GM12878 (cell line): ENCODE measurements around the gene CAMLG. TPM values are rescaled to one million over a fixed set of nuclear protein-coding genes. Genes with fewer than 3 reads are reported as not detected.

Source experiments
- ATAC-seq: fragments of 200-7000 bp; cut with Tn5 transposase; 3 replicates; pipeline ENCODE4 v1.9.1; 2020; ENCODE audit warnings: mild to moderate bottlenecking, moderate library complexity
- BruUV-seq: library from RNA; stranded (reverse); fragments of 400-500 nt; replicated peaks from 2 replicates; lab custom pipeline; 2021; lab: Mats Ljungman, UMichigan
- CTCF ChIA-PET: fragments of 300-600 bp; sonication (Branson Sonifier 250); formaldehyde crosslinking; extraction: SDS; loops from one replicate; lab custom pipeline; 2021; ENCODE audit warnings: inconsistent platforms; lab: Yijun Ruan, JAX
- POLR2A ChIA-PET: fragments of 350-600 bp; formaldehyde crosslinking; extraction: SDS; loops from one replicate; lab custom pipeline; 2021; ENCODE audit warnings: inconsistent platforms; lab: Charles Lee
- RAD21 ChIA-PET: fragments of 300-600 bp; sonication (Branson Sonifier 250); formaldehyde crosslinking; loops from one replicate; lab custom pipeline; 2023; ENCODE audit warnings: antibody characterized with exemption; ENCODE audit not compliant: unreplicated experiment; lab: Charles Lee
- SMC1A ChIA-PET: fragments of 300-600 bp; sonication (Branson Sonifier 250); formaldehyde crosslinking; loops from one replicate; lab custom pipeline; 2023; ENCODE audit not compliant: unreplicated experiment, uncharacterized antibody; lab: Charles Lee
- DNase-seq: peaks from one replicate; pipeline ENCODE4 v3.0.0-alpha.2; 2011; ENCODE audit warnings: low read depth, low spot score
- FAIRE-seq: peaks from 3 replicates; lab custom pipeline; 2011; peaks lifted over from hg19 to GRCh38; lab: Jason Lieb, UNC
- H2AFZ ChIP-seq: 2 replicates; pipeline ENCODE4 v1.6.0; 2011; ENCODE audit warnings: low read depth, low read length, control low read depth; ENCODE audit not compliant: control insufficient read depth
- H3K27ac ChIP-seq: 2 replicates; pipeline ENCODE4 v1.5.1; 2011; ENCODE audit warnings: control low read depth; ENCODE audit not compliant: control insufficient read depth, insufficient read depth
- H3K27me3 ChIP-seq, 2 experiments: replicated peaks in 1 of 2; 2 replicates each; pipeline versions ENCODE4 v1.6.0 to v1.6.1; 2011; ENCODE audit warnings: low read length in 1 of 2; ENCODE audit not compliant: control insufficient read depth in 2 of 2, insufficient read depth in 2 of 2
- H3K36me3 ChIP-seq, 2 experiments: 2 replicates each; pipeline ENCODE4 v1.5.1; 2011; ENCODE audit warnings: low read length in 1 of 2; ENCODE audit not compliant: control insufficient read depth in 2 of 2, insufficient read depth in 2 of 2
- H3K4me1 ChIP-seq: 2 replicates; pipeline ENCODE4 v1.6.1; 2011; ENCODE audit warnings: mild to moderate bottlenecking, low read length, moderate library complexity, mixed read lengths; ENCODE audit not compliant: control insufficient read depth, insufficient read depth
- H3K4me2 ChIP-seq: 2 replicates; pipeline ENCODE4 v1.6.0; 2011; ENCODE audit warnings: control low read depth; ENCODE audit not compliant: control insufficient read depth, insufficient read depth
- H3K4me3 ChIP-seq: fragments of 200-600 bp; sonication (generic); 2 replicates; pipeline ENCODE4 v1.5.1; 2016
- H3K79me2 ChIP-seq: 2 replicates; pipeline ENCODE4 v1.6.0; 2011; ENCODE audit warnings: low read length; ENCODE audit not compliant: control insufficient read depth, insufficient read depth
- H3K9ac ChIP-seq: 2 replicates; pipeline ENCODE4 v1.8.0; 2011; ENCODE audit warnings: low read length, control low read depth, mixed read lengths; ENCODE audit not compliant: control insufficient read depth, insufficient read depth
- H3K9me3 ChIP-seq: replicated peaks from 3 replicates; pipeline ENCODE4 v1.5.1; 2011; ENCODE audit warnings: mild to moderate bottlenecking, low read length; ENCODE audit not compliant: control insufficient read depth, insufficient read depth
- H4K20me1 ChIP-seq: 2 replicates; pipeline ENCODE4 v1.6.0; 2011; ENCODE audit not compliant: control insufficient read depth, insufficient read depth
- CBX3 ChIP-seq: fragments of 200-600 bp; sonication (generic); IDR thresholded peaks from 2 replicates; pipeline ENCODE4 v1.6.1; 2016; ENCODE audit warnings: low read depth, borderline replicate concordance
- CBX5 ChIP-seq: sonication (generic); IDR thresholded peaks from 2 replicates; pipeline ENCODE4 v1.6.1; 2016; ENCODE audit warnings: low read depth, moderate library complexity, mild to moderate bottlenecking, inconsistent platforms
- EZH2 ChIP-seq: IDR thresholded peaks from 2 replicates; pipeline ENCODE4 v1.6.1; 2012; ENCODE audit warnings: low read depth, mild to moderate bottlenecking, control low read depth, inconsistent platforms, low read length, borderline replicate concordance; ENCODE audit not compliant: control insufficient read depth
- KDM1A ChIP-seq: fragments of 200-600 bp; sonication (generic); IDR thresholded peaks from 2 replicates; pipeline ENCODE4 v1.6.1; 2016; ENCODE audit warnings: borderline replicate concordance
- NR2C1 ChIP-seq: fragments of 450-650 bp; IDR thresholded peaks from 2 replicates; pipeline ENCODE4 v1.6.1; 2017; ENCODE audit warnings: antibody characterized with exemption, mild to moderate bottlenecking, moderate library complexity
- NR2F1 ChIP-seq: fragments of 450-650 bp; conservative IDR thresholded peaks from 2 replicates; pipeline ENCODE4 v1.6.1; 2017; ENCODE audit warnings: mild to moderate bottlenecking
- REST ChIP-seq: IDR thresholded peaks from 2 replicates; pipeline ENCODE4 v1.6.1; 2012; ENCODE audit warnings: mild to moderate bottlenecking, low read depth, low read length
- ZBED1 ChIP-seq: IDR thresholded peaks from 2 replicates; pipeline ENCODE4 v1.6.1; 2016; ENCODE audit warnings: borderline replicate concordance
- ZBTB40 ChIP-seq: fragments of 450-650 bp; IDR thresholded peaks from 2 replicates; pipeline ENCODE4 v1.6.1; 2016; ENCODE audit warnings: mild to moderate bottlenecking, moderate library complexity, borderline replicate concordance
- ZNF622 ChIP-seq: fragments of 450-650 bp; IDR thresholded peaks from 2 replicates; pipeline ENCODE4 v1.6.1; 2017; ENCODE audit warnings: mild to moderate bottlenecking, inconsistent platforms
- WGBS: methylation state at CpG from one replicate; pipeline ENCODE4 v1.1.6; 2016; ENCODE audit warnings: low lambda C conversion rate; ENCODE audit not compliant: insufficient replicate concordance, insufficient coverage; ENCODE audit errors: missing lambda C conversion rate; 5-methylcytosine and 5-hydroxymethylcytosine counted together
- in situ Hi-C: fragments of 300-500 bp; cut with MboI; formaldehyde crosslinking; loops from 9 replicates; pipeline ENCODE4 v1.14.3; 2018; ENCODE audit warnings: mixed read lengths
- intact Hi-C: fragments of 100-400 bp; cut with micrococcal nuclease; formaldehyde crosslinking; loops from one replicate; pipeline ENCODE4 v1.14.2; 2022; ENCODE audit not compliant: unreplicated experiment
- polyA plus RNA-seq, 11 experiments: library from polyadenylated mRNA; depleted of rRNA in 4 of 11; unstranded in 6 of 11; stranded (reverse) in 5 of 11; fragments of >200 nt; fragmentation: Nextera tagmentation in 4 of 11; fragmentation: Illumina TruSeq in 1 of 11; extraction: Ambion mirVana in 4 of 11; extraction: Trizol in 1 of 11; gene quantifications; 1 replicate in 1 of 11; 2 replicates in 10 of 11; pipeline versions ENCODE4 v1.2.1 to v1.2.3, GENCODE V29; 2011 to 2016; ENCODE audit warnings: inconsistent platforms in 2 of 11, missing spikeins in 2 of 11, low read depth in 1 of 11
- total RNA-seq, 4 experiments: library from RNA; depleted of rRNA in 3 of 4; stranded (reverse); fragments of >200 nt in 3 of 4; fragmentation: Illumina TruSeq in 1 of 4; extraction: Trizol in 1 of 4; gene quantifications; 2 replicates each; pipeline versions ENCODE4 v1.2.1 to v1.2.3, GENCODE V29; 2013 to 2021

CAMLG gene
- total and polyA plus RNA-seq, 10 of the 15 experiments (the other 5 are each of a cell fraction or from before 2014, with no cell fraction given), result 18.5 to 51.7 (median 25.5) TPM

- Histone ChIP-seq H3K9ac (no peak overlapping the region), H4K20me1 (no peaks in the 10 kb centered on the region), H3K27ac (no peak overlapping the region), H2AFZ (no peak overlapping the region), H3K9me3 (no peaks in the 10 kb centered on the region), H3K4me2 (no peak overlapping the region; the same call in 1 of the 2 replicates), H3K4me1 (no peaks in the 10 kb centered on the region), H3K79me2 (peaks cover 29% of the 10 kb centered on the region), H3K27me3 (no peaks in the 10 kb centered on the region), H3K4me3 (no peak overlapping the region), H3K36me3 (no peaks in the 10 kb centered on the region; a peak in 1 of 4 replicates)
- DNase-seq, result no peak
- POLR2A ChIA-PET, result interaction anchor here (0.6 kb wide), 1 partner anchor 135 kb away, joined by 5 read pairs; no protein-coding TSS in a partner anchor
- no peak for FAIRE-seq
- CTCF ChIA-PET, result interaction anchor here (5.3 kb wide), 1 partner anchor 15 kb away, joined by 71 read pairs; the partner anchor contains the start of gene DDX46
- RAD21 ChIA-PET, result no interaction called here
- WGBS, result 98% methylated on average over 2 of the region's 2 CpGs
- no TSS peak for BruUV-seq
- SMC1A ChIA-PET, result interaction anchor here (0.7 kb wide), 1 partner anchor 155 kb away, joined by 3 read pairs; no protein-coding TSS in a partner anchor
- in situ Hi-C loops, result loop anchor here (25.0 kb wide), 1 partner anchor 445 kb away; no protein-coding TSS in a partner anchor
- no peak for TF ChIP-seq NR2F1
- no peak for TF ChIP-seq NR2C1
- no peak for TF ChIP-seq REST
- no peak for TF ChIP-seq EZH2
- TF ChIP-seq CBX5, result no peak
- no peak for TF ChIP-seq ZBTB40
- TF ChIP-seq ZBED1, result no peak
- TF ChIP-seq CBX3, result no peak
- no peak for TF ChIP-seq ZNF622
- no peak for TF ChIP-seq KDM1A
- ATAC-seq, result no peak
- intact Hi-C loops, result no loop called here
Observed at GRCh38 chr5:134742134-134742533, 3.8 kb downstream of the CAMLG start.
